ENCODE measurements around the gene FAM117B.

FAM117B gene

DNA sequence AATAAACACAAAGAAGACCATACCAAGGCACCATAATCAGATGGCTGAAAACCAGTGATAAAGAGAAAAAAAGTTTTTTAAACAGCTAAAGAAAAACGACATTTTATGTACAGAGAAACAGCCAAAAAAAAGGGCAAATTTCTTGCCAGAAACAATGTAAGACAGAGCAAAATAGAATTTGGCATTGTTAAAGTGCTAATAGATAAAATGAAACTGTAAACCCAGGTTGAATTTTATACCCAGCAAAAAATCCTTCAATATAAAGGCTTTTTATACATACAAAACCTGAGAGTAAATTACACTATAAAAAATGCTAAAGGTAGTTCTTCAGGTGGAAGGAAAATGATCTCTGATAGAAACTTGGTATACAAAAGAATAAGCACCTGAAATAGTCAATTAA, 45.7 kb downstream of the FAM117B start:
- no peak for DNase-seq (ENCODE audit: low read depth in 1 of 2, low spot score in 1 of 2)
- H3K27ac ChIP-seq (replicated peaks), result no peak overlapping the region
- no peak for TF ChIP-seq SPI1 (IDR thresholded peaks at IDR 0.05; ENCODE audit: borderline replicate concordance, low read depth)
- no peak for TF ChIP-seq POLR2AphosphoS5 (IDR thresholded peaks at IDR 0.05; ENCODE audit: low read depth)
- no peak for TF ChIP-seq CTCF (IDR thresholded peaks at IDR 0.05; ENCODE audit: insufficient read depth, low read length)
- no peak for TF ChIP-seq REST (IDR thresholded peaks at IDR 0.05; ENCODE audit: insufficient replicate concordance, low read depth)
- TF ChIP-seq GABPA (IDR thresholded peaks at IDR 0.05; ENCODE audit: low read depth), result no peak

GRCh38 chr2:202681688-202682205, 47.0 kb downstream of the FAM117B start:
- Histone ChIP-seq H3K4me3 (replicated peaks; ENCODE audit: insufficient read depth, low read length) (no peak overlapping the region), H3K27ac (replicated peaks) (no peak overlapping the region), H3K27me3 (ENCODE audit: insufficient read depth, poor library complexity, severe bottlenecking) (no peaks in the 10 kb centered on the region)
- TF ChIP-seq CTCF (IDR thresholded peaks at IDR 0.05; ENCODE audit: insufficient read depth, low read length), result no peak
- no peak for TF ChIP-seq SPI1 (IDR thresholded peaks at IDR 0.05; ENCODE audit: borderline replicate concordance, low read depth)
- TF ChIP-seq REST (IDR thresholded peaks at IDR 0.05; ENCODE audit: insufficient replicate concordance, low read depth), result no peak
- TF ChIP-seq GABPA (IDR thresholded peaks at IDR 0.05; ENCODE audit: low read depth), result no peak
- no peak for TF ChIP-seq POLR2AphosphoS5 (IDR thresholded peaks at IDR 0.05; ENCODE audit: low read depth)
- no peak for DNase-seq (ENCODE audit: low read depth in 1 of 2, low spot score in 1 of 2)

More for the DNA sequence above, 45.7 kb downstream of the FAM117B start:
- H3K4me3 ChIP-seq (replicated peaks; ENCODE audit: insufficient read depth, low read length), result no peak overlapping the region
- no peaks in the 10 kb centered on the region for H3K27me3 ChIP-seq (ENCODE audit: insufficient read depth, poor library complexity, severe bottlenecking)

DNA sequence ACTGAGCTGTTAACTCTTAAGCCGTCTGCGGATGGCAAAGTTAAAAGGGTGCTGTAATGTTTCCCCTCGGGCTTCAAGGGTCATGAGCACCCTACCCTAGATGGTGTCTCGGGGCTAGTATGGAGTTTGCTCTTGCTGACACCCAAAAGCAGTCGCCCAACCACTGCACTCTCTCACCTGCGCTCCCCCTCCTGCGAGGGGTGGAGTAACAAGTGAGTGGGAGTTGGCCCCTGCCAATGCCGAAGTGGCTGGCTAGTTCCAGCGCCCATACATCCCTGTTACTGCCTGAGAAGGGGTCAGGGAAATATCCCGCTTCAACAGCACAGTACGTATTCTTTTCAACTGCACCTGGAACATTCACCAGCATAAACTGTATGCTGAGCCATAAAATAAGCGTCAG, 47.5 kb downstream of the FAM117B start:
- no peaks in the 10 kb centered on the region for H3K27me3 ChIP-seq (ENCODE audit: insufficient read depth, poor library complexity, severe bottlenecking)
- TF ChIP-seq SPI1 (IDR thresholded peaks at IDR 0.05; ENCODE audit: borderline replicate concordance, low read depth) (no peak), GABPA (IDR thresholded peaks at IDR 0.05; ENCODE audit: low read depth) (no peak), REST (IDR thresholded peaks at IDR 0.05; ENCODE audit: insufficient replicate concordance, low read depth) (no peak), POLR2AphosphoS5 (IDR thresholded peaks at IDR 0.05; ENCODE audit: low read depth) (no peak), CTCF (IDR thresholded peaks at IDR 0.05; ENCODE audit: insufficient read depth, low read length) (no peak)
- H3K4me3 ChIP-seq (replicated peaks; ENCODE audit: insufficient read depth, low read length), result no peak overlapping the region
- no peak for DNase-seq (ENCODE audit: low read depth in 1 of 2, low spot score in 1 of 2)
- no peak overlapping the region for H3K27ac ChIP-seq (replicated peaks)
